ENCODE measurements around the gene NAA10.

Gene NAA10

DNA sequence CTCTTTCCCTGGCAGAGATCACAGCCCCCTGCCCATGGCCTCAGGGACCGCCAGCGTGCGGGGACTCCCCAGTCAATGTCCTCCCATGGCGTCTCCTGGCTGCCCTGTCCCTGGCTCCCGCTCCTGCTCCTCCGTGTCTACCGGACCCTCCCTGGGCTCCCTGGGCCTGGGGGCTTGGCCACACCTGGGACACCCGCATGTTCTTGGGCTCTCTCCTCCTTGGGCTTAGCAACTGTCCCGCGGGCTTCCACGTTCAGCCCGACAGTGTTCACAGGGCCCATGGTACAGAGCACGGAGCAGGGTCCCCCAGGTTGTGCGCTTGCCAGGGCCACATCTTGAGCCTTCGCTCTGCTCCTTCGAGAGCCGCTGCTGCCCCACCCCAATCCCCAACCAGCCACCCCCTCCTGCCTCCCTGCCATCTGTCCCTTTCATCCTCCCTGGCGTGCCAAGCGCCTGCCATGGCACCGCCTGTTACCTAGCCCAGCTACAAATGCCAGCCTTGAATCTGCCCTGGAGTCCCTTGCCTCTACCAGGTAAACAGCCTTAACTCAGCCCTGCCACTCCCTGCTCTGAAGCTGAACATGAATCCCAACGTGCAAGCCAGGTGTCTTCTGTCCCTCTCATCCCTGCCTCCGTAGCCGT is 26.5 kb downstream of the NAA10 start:
- H3K18ac ChIP-seq (ENCODE audit: low read depth in 1 of 2, low read length in 2 of 2) = no peak overlapping the region
- H4K91ac ChIP-seq (ENCODE audit: low read length) = no peak overlapping the region
- H2BK120ac ChIP-seq (ENCODE audit: low read depth, low read length) = no peak overlapping the region
- 94% methylated on average over 23 of the region's 23 CpGs for WGBS
- no peak overlapping the region for H2BK5ac ChIP-seq (ENCODE audit: low read depth, low read length, poor library complexity, severe bottlenecking)
- no peaks in the 10 kb centered on the region for H3K36me3 ChIP-seq (ENCODE audit: control insufficient read depth in 1 of 2, insufficient read depth in 2 of 2, low read depth in 1 of 2, low read length in 2 of 2)
- H2AK5ac ChIP-seq (ENCODE audit: low read length, severe bottlenecking) = no peak overlapping the region
- H4K8ac ChIP-seq (ENCODE audit: low read length) = no peak overlapping the region
- no peak for DNase-seq
- no peak overlapping the region for H3K4me3 ChIP-seq (ENCODE audit: insufficient read depth in 1 of 2, low read depth in 1 of 2, low read length in 2 of 2)
- no peak overlapping the region for H2AFZ ChIP-seq (ENCODE audit: low read depth, low read length)
- H3K27ac ChIP-seq (ENCODE audit: low read length, poor library complexity, severe bottlenecking) = no peak overlapping the region
- H3K79me1 ChIP-seq (replicated peaks; ENCODE audit: low read length, poor library complexity, severe bottlenecking) = no peaks in the 10 kb centered on the region
- no peak overlapping the region for H2BK12ac ChIP-seq (ENCODE audit: low read length in 2 of 2)
- H3K9me3 ChIP-seq (ENCODE audit: control insufficient read depth, low read length) = no peaks in the 10 kb centered on the region
- no peak overlapping the region for H3K14ac ChIP-seq (ENCODE audit: low read length in 2 of 2)
- H2BK15ac ChIP-seq (ENCODE audit: low read depth, poor library complexity, severe bottlenecking) = no peak overlapping the region
- no peak overlapping the region for H3K4me2 ChIP-seq (ENCODE audit: low read length, poor library complexity, severe bottlenecking)
- no peak overlapping the region for H3K23ac ChIP-seq (ENCODE audit: low read length in 2 of 2)
- no peak overlapping the region for H3K9ac ChIP-seq (ENCODE audit: low read length)
- peaks cover 0 to 44% of the 10 kb centered on the region in 2 experiments for H3K27me3 ChIP-seq (ENCODE audit: control insufficient read depth in 1 of 2, insufficient read depth in 1 of 2, low read length in 2 of 2)
- H3K4ac ChIP-seq (ENCODE audit: low read depth in 1 of 2, low read length in 2 of 2) = no peak overlapping the region
- peaks cover 2% of the 10 kb centered on the region for H3K4me1 ChIP-seq (ENCODE audit: control insufficient read depth, insufficient read depth, low read depth, low read length)

DNA sequence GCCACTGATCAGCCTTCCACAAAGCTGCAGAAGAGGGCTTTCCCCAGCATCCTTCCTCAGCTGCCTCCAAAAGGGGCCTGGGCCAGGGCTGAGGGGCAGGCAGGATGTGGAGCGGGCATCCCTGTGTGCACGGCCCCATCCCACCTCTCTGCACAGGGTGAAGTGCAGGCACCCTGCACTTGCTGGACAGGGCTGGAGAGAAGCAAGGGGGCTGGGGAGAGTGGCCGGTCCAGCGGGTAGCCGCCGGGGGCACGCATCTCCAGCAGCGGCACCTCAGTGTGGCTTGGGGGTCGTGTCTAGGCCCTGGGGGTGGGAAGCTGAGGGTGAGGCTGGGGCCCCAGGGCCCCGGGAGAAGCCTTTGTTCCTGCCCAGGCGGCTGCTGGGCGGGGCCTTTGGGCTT is 27.4 kb downstream of the NAA10 start:
- H3K4me2 ChIP-seq (ENCODE audit: low read length, poor library complexity, severe bottlenecking) = no peak overlapping the region
- WGBS = 91% methylated on average over 10 of the region's 12 CpGs

DNA sequence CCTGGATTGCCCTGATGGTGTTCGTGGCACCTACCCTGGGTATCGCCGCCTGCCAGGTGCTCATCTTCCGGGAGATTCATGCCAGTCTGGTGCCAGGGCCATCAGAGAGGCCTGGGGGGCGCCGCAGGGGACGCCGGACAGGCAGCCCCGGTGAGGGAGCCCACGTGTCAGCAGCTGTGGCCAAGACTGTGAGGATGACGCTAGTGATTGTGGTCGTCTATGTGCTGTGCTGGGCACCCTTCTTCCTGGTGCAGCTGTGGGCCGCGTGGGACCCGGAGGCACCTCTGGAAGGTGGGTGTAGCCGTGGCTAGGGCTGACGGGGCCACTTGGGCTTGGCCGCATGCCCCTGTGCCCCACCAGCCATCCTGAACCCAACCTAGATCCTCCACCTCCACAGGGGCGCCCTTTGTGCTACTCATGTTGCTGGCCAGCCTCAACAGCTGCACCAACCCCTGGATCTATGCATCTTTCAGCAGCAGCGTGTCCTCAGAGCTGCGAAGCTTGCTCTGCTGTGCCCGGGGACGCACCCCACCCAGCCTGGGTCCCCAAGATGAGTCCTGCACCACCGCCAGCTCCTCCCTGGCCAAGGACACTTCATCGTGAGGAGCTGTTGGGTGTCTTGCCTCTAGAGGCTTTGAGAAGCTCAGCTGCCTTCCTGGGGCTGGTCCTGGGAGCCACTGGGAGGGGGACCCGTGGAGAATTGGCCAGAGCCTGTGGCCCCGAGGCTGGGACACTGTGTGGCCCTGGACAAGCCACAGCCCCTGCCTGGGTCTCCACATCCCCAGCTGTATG is 28.5 kb downstream of the NAA10 start:
- H2AFZ ChIP-seq (ENCODE audit: low read depth, low read length) = no peak overlapping the region
- H3K4me1 ChIP-seq (ENCODE audit: control insufficient read depth, insufficient read depth, low read depth, low read length) = peaks cover 13% of the 10 kb centered on the region
- H3K14ac ChIP-seq (ENCODE audit: low read length in 2 of 2) = no peak overlapping the region
- no peak overlapping the region for H3K4me2 ChIP-seq (ENCODE audit: low read length, poor library complexity, severe bottlenecking)
- H2AK5ac ChIP-seq (ENCODE audit: low read length, severe bottlenecking) = no peak overlapping the region
- 89% methylated on average over 16 of the region's 27 CpGs for WGBS
- no peak overlapping the region for H3K27ac ChIP-seq (ENCODE audit: low read length, poor library complexity, severe bottlenecking)
- H4K91ac ChIP-seq (ENCODE audit: low read length) = no peak overlapping the region
- no peak overlapping the region for H3K23ac ChIP-seq (ENCODE audit: low read length in 2 of 2)
- H2BK5ac ChIP-seq (ENCODE audit: low read depth, low read length, poor library complexity, severe bottlenecking) = no peak overlapping the region
- no peak overlapping the region for H2BK120ac ChIP-seq (ENCODE audit: low read depth, low read length)
- no peaks in the 10 kb centered on the region for H3K79me1 ChIP-seq (replicated peaks; ENCODE audit: low read length, poor library complexity, severe bottlenecking)
- H3K36me3 ChIP-seq (ENCODE audit: control insufficient read depth in 1 of 2, insufficient read depth in 2 of 2, low read depth in 1 of 2, low read length in 2 of 2) = no peaks in the 10 kb centered on the region
- H3K9me3 ChIP-seq (ENCODE audit: control insufficient read depth, low read length) = no peaks in the 10 kb centered on the region
- H2BK15ac ChIP-seq (ENCODE audit: low read depth, poor library complexity, severe bottlenecking) = no peak overlapping the region
- no peak for DNase-seq
- peaks cover 0 to 42% of the 10 kb centered on the region in 2 experiments for H3K27me3 ChIP-seq (ENCODE audit: control insufficient read depth in 1 of 2, insufficient read depth in 1 of 2, low read length in 2 of 2)
- H3K4me3 ChIP-seq (ENCODE audit: insufficient read depth in 1 of 2, low read depth in 1 of 2, low read length in 2 of 2) = no peak overlapping the region
- H3K18ac ChIP-seq (ENCODE audit: low read depth in 1 of 2, low read length in 2 of 2) = no peak overlapping the region
- no peak overlapping the region for H3K9ac ChIP-seq (ENCODE audit: low read length)
- H2BK12ac ChIP-seq (ENCODE audit: low read length in 2 of 2) = no peak overlapping the region
- no peak overlapping the region for H4K8ac ChIP-seq (ENCODE audit: low read length)
- H3K4ac ChIP-seq (ENCODE audit: low read depth in 1 of 2, low read length in 2 of 2) = no peak overlapping the region

More for the DNA sequence above, 27.4 kb downstream of the NAA10 start:
- no peak overlapping the region for H2AK5ac ChIP-seq (ENCODE audit: low read length, severe bottlenecking)
- no peaks in the 10 kb centered on the region for H3K79me1 ChIP-seq (replicated peaks; ENCODE audit: low read length, poor library complexity, severe bottlenecking)
- H3K4me3 ChIP-seq (ENCODE audit: insufficient read depth in 1 of 2, low read depth in 1 of 2, low read length in 2 of 2) = no peak overlapping the region
- no peak overlapping the region for H3K18ac ChIP-seq (ENCODE audit: low read depth in 1 of 2, low read length in 2 of 2)
- H3K27me3 ChIP-seq (ENCODE audit: control insufficient read depth in 1 of 2, insufficient read depth in 1 of 2, low read length in 2 of 2) = peaks cover 0 to 52% of the 10 kb centered on the region in 2 experiments
- H3K4me1 ChIP-seq (ENCODE audit: control insufficient read depth, insufficient read depth, low read depth, low read length) = peaks cover 7% of the 10 kb centered on the region
- H4K8ac ChIP-seq (ENCODE audit: low read length) = no peak overlapping the region
- no peak overlapping the region for H4K91ac ChIP-seq (ENCODE audit: low read length)
- no peak overlapping the region for H3K27ac ChIP-seq (ENCODE audit: low read length, poor library complexity, severe bottlenecking)
- no peaks in the 10 kb centered on the region for H3K9me3 ChIP-seq (ENCODE audit: control insufficient read depth, low read length)
- DNase-seq = no peak
- no peak overlapping the region for H2AFZ ChIP-seq (ENCODE audit: low read depth, low read length)
- H3K14ac ChIP-seq (ENCODE audit: low read length in 2 of 2) = no peak overlapping the region
- H3K36me3 ChIP-seq (ENCODE audit: control insufficient read depth in 1 of 2, insufficient read depth in 2 of 2, low read depth in 1 of 2, low read length in 2 of 2) = no peaks in the 10 kb centered on the region
- H2BK15ac ChIP-seq (ENCODE audit: low read depth, poor library complexity, severe bottlenecking) = no peak overlapping the region
- H3K9ac ChIP-seq (ENCODE audit: low read length) = no peak overlapping the region
- no peak overlapping the region for H2BK120ac ChIP-seq (ENCODE audit: low read depth, low read length)
- no peak overlapping the region for H3K4ac ChIP-seq (ENCODE audit: low read depth in 1 of 2, low read length in 2 of 2)
- no peak overlapping the region for H3K23ac ChIP-seq (ENCODE audit: low read length in 2 of 2)
- no peak overlapping the region for H2BK12ac ChIP-seq (ENCODE audit: low read length in 2 of 2)
- H2BK5ac ChIP-seq (ENCODE audit: low read depth, low read length, poor library complexity, severe bottlenecking) = no peak overlapping the region

DNA sequence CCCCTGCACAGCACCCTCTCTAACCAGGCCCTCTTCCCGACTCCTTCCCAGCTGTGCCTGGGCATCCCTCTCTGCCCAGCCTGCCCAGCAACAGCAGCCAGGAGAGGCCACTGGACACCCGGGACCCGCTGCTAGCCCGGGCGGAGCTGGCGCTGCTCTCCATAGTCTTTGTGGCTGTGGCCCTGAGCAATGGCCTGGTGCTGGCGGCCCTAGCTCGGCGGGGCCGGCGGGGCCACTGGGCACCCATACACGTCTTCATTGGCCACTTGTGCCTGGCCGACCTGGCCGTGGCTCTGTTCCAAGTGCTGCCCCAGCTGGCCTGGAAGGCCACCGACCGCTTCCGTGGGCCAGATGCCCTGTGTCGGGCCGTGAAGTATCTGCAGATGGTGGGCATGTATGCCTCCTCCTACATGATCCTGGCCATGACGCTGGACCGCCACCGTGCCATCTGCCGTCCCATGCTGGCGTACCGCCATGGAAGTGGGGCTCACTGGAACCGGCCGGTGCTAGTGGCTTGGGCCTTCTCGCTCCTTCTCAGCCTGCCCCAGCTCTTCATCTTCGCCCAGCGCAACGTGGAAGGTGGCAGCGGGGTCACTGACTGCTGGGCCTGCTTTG is 29.2 kb downstream of the NAA10 start:
- H3K23ac ChIP-seq (ENCODE audit: low read length in 2 of 2) = no peak overlapping the region
- no peak overlapping the region for H2BK120ac ChIP-seq (ENCODE audit: low read depth, low read length)
- no peaks in the 10 kb centered on the region for H3K79me1 ChIP-seq (replicated peaks; ENCODE audit: low read length, poor library complexity, severe bottlenecking)
- H3K18ac ChIP-seq (ENCODE audit: low read depth in 1 of 2, low read length in 2 of 2) = no peak overlapping the region
- H3K27ac ChIP-seq (ENCODE audit: low read length, poor library complexity, severe bottlenecking) = no peak overlapping the region
- DNase-seq = no peak
- no peak overlapping the region for H2AFZ ChIP-seq (ENCODE audit: low read depth, low read length)
- no peak overlapping the region for H2BK5ac ChIP-seq (ENCODE audit: low read depth, low read length, poor library complexity, severe bottlenecking)
- peaks cover 0 to 40% of the 10 kb centered on the region in 2 experiments for H3K27me3 ChIP-seq (ENCODE audit: control insufficient read depth in 1 of 2, insufficient read depth in 1 of 2, low read length in 2 of 2)
- no peak overlapping the region for H3K4me3 ChIP-seq (ENCODE audit: insufficient read depth in 1 of 2, low read depth in 1 of 2, low read length in 2 of 2)
- H2AK5ac ChIP-seq (ENCODE audit: low read length, severe bottlenecking) = no peak overlapping the region
- H3K4ac ChIP-seq (ENCODE audit: low read depth in 1 of 2, low read length in 2 of 2) = no peak overlapping the region
- H2BK15ac ChIP-seq (ENCODE audit: low read depth, poor library complexity, severe bottlenecking) = no peak overlapping the region
- H4K91ac ChIP-seq (ENCODE audit: low read length) = no peak overlapping the region
- no peaks in the 10 kb centered on the region for H3K9me3 ChIP-seq (ENCODE audit: control insufficient read depth, low read length)
- H3K36me3 ChIP-seq (ENCODE audit: control insufficient read depth in 1 of 2, insufficient read depth in 2 of 2, low read depth in 1 of 2, low read length in 2 of 2) = no peaks in the 10 kb centered on the region
- no peak overlapping the region for H3K4me2 ChIP-seq (ENCODE audit: low read length, poor library complexity, severe bottlenecking)
- WGBS = 95% methylated on average over 30 of the region's 32 CpGs
- H3K14ac ChIP-seq (ENCODE audit: low read length in 2 of 2) = peak overlapping the region in 1 of 2 experiments; percentile 15
- H4K8ac ChIP-seq (ENCODE audit: low read length) = no peak overlapping the region
- H2BK12ac ChIP-seq (ENCODE audit: low read length in 2 of 2) = no peak overlapping the region
- peaks cover 17% of the 10 kb centered on the region for H3K4me1 ChIP-seq (ENCODE audit: control insufficient read depth, insufficient read depth, low read depth, low read length)
- H3K9ac ChIP-seq (ENCODE audit: low read length) = no peak overlapping the region

Data from mesenchymal stem cell (in vitro differentiated cells and primary cell).